ENCODE data around the gene GTPBP4.

Gene GTPBP4

GRCh38 chr10:987870-988666 lies at the start of gene GTPBP4:
GTPBP4 (plus strand) TSS chr10:988434; CDS start chr10:988480, 46 bp downstream.
- peak; percentile 86 to 90 (median 87) for DNase-seq (ENCODE audit: low read depth in 3 of 3, low spot score in 1 of 3)

GRCh38 chr10:938941-939678 lies 49.1 kb upstream of the GTPBP4 start:
- no peak for DNase-seq (ENCODE audit: low read depth in 3 of 3, low spot score in 1 of 3)

- DNase-seq (ENCODE audit: low read depth in 3 of 3, low spot score in 1 of 3), result no peak
Measured at GRCh38 chr10:943334-944033, 44.8 kb upstream of the GTPBP4 start.

- DNase-seq (ENCODE audit: low read depth in 3 of 3, low spot score in 1 of 3), result no peak
Measured at GRCh38 chr10:944034-944831, 44.0 kb upstream of the GTPBP4 start.

- no peak for DNase-seq (ENCODE audit: low read depth in 3 of 3, low spot score in 1 of 3)
Measured at GRCh38 chr10:945778-946177, 42.5 kb upstream of the GTPBP4 start.

- no peak for DNase-seq (ENCODE audit: low read depth in 3 of 3, low spot score in 1 of 3)
Measured at GRCh38 chr10:947051-947450, 41.2 kb upstream of the GTPBP4 start.

- DNase-seq (ENCODE audit: low read depth in 3 of 3, low spot score in 1 of 3), result no peak
Measured at GRCh38 chr10:947881-948280, 40.4 kb upstream of the GTPBP4 start.

- no peak for DNase-seq (ENCODE audit: low read depth in 3 of 3, low spot score in 1 of 3)
Measured at GRCh38 chr10:948347-948746, 39.9 kb upstream of the GTPBP4 start.

- no peak for DNase-seq (ENCODE audit: low read depth in 3 of 3, low spot score in 1 of 3)
Measured at GRCh38 chr10:949446-949845, 38.8 kb upstream of the GTPBP4 start.

GRCh38 chr10:953836-954235 lies 34.4 kb upstream of the GTPBP4 start:
- DNase-seq (ENCODE audit: low read depth in 3 of 3, low spot score in 1 of 3), result no peak

GRCh38 chr10:954396-954795 lies 33.8 kb upstream of the GTPBP4 start:
- DNase-seq (ENCODE audit: low read depth in 3 of 3, low spot score in 1 of 3), result no peak

- DNase-seq (ENCODE audit: low read depth in 3 of 3, low spot score in 1 of 3), result no peak
Measured at GRCh38 chr10:955127-955819, 33.0 kb upstream of the GTPBP4 start.

- no peak for DNase-seq (ENCODE audit: low read depth in 3 of 3, low spot score in 1 of 3)
Measured at GRCh38 chr10:955820-956217, 32.4 kb upstream of the GTPBP4 start.

GRCh38 chr10:958106-958505 lies 30.1 kb upstream of the GTPBP4 start:
- no peak for DNase-seq (ENCODE audit: low read depth in 3 of 3, low spot score in 1 of 3)

GRCh38 chr10:958856-959255 lies 29.4 kb upstream of the GTPBP4 start:
- no peak for DNase-seq (ENCODE audit: low read depth in 3 of 3, low spot score in 1 of 3)

- no peak for DNase-seq (ENCODE audit: low read depth in 3 of 3, low spot score in 1 of 3)
Measured at GRCh38 chr10:962342-962741, 25.9 kb upstream of the GTPBP4 start.

- no peak for DNase-seq (ENCODE audit: low read depth in 3 of 3, low spot score in 1 of 3)
Measured at GRCh38 chr10:963186-963585, 25.0 kb upstream of the GTPBP4 start.

GRCh38 chr10:963655-964054 lies 24.6 kb upstream of the GTPBP4 start:
- no peak for DNase-seq (ENCODE audit: low read depth in 3 of 3, low spot score in 1 of 3)

GRCh38 chr10:964321-964987 lies 23.8 kb upstream of the GTPBP4 start:
- DNase-seq (ENCODE audit: low read depth in 3 of 3, low spot score in 1 of 3), result no peak

GRCh38 chr10:964988-965417 lies 23.2 kb upstream of the GTPBP4 start:
- no peak for DNase-seq (ENCODE audit: low read depth in 3 of 3, low spot score in 1 of 3)
